Limb (tissue), 2 donors: ENCODE results near the gene DENND2A.
"Not testable (repeated sequence)": the region's sequence is repeated elsewhere in the genome, so short reads cannot be mapped to it uniquely, and the experiment has no call there.

ENCODE experiments used
- DNase-seq, 2 donors: peaks; one replicate each; pipeline ENCODE4 v3.0.0-alpha.2; 2016; ENCODE audit errors: extremely low spot score in 2 of 2

The DENND2A gene

GRCh38 chr7:140619915-140620510 lies 20.6 kb downstream of the DENND2A start:
- not testable (repeated sequence) for DNase-seq

GRCh38 chr7:140619176-140619575 lies 21.4 kb downstream of the DENND2A start:
- DNase-seq = no peak

- DNase-seq = no peak
These were observed 22.3 kb downstream of the DENND2A start for GRCh38 chr7:140618306-140618705.

GRCh38 chr7:140617081-140617480 lies 23.5 kb downstream of the DENND2A start:
- DNase-seq = no peak

- no peak for DNase-seq
These were observed 24.3 kb downstream of the DENND2A start for GRCh38 chr7:140616328-140616727.

GRCh38 chr7:140611641-140612040 lies 29.0 kb downstream of the DENND2A start:
- DNase-seq = no peak

- no peak for DNase-seq
These were observed 30.1 kb downstream of the DENND2A start for GRCh38 chr7:140610204-140611165.

GRCh38 chr7:140609646-140610045 lies 31.0 kb downstream of the DENND2A start:
- no peak for DNase-seq

GRCh38 chr7:140607441-140607989 lies 33.1 kb downstream of the DENND2A start:
- peak in 1 of 2 donors; percentile 58 for DNase-seq

- no peak for DNase-seq
These were observed 35.3 kb downstream of the DENND2A start for GRCh38 chr7:140605337-140605736.

GRCh38 chr7:140604760-140605159 lies 35.9 kb downstream of the DENND2A start:
- DNase-seq = no peak

- DNase-seq = no peak
These were observed 36.5 kb downstream of the DENND2A start for GRCh38 chr7:140604076-140604475.

- DNase-seq = no peak
These were observed 38.9 kb downstream of the DENND2A start for GRCh38 chr7:140601566-140602174.

- no peak for DNase-seq
These were observed 40.3 kb downstream of the DENND2A start for GRCh38 chr7:140600341-140600740.

- DNase-seq = peak; percentile 33 to 47
These were observed 43.1 kb downstream of the DENND2A start for GRCh38 chr7:140597428-140597949.

GRCh38 chr7:140596519-140597427 lies 43.8 kb downstream of the DENND2A start:
- peak in 1 of 2 donors; percentile 58 for DNase-seq

GRCh38 chr7:140595468-140596092 lies 45.0 kb downstream of the DENND2A start:
- no peak for DNase-seq

GRCh38 chr7:140594131-140594691 lies 46.4 kb downstream of the DENND2A start:
- no peak for DNase-seq

GRCh38 chr7:140593672-140593982 lies 47.0 kb downstream of the DENND2A start:
- no peak for DNase-seq
